HG03095 (cell line): Measurements from ENCODE around the gene EFEMP1.

Source experiments
- ATAC-seq: cut with Tn5 transposase; IDR thresholded peaks from one replicate; pipeline ENCODE4 v1.9.1; 2021; ENCODE audit warnings: moderate library complexity; ENCODE audit not compliant: unreplicated experiment

EFEMP1 gene

GRCh38 chr2:55934337-55934736, 10.8 kb upstream of the EFEMP1 start:
- no peak for ATAC-seq

GRCh38 chr2:55932843-55933242, 9.3 kb upstream of the EFEMP1 start:
- no peak for ATAC-seq

- ATAC-seq: no peak
Measured at GRCh38 chr2:55931281-55931680, 7.7 kb upstream of the EFEMP1 start.

GRCh38 chr2:55929476-55929875, 5.9 kb upstream of the EFEMP1 start:
- ATAC-seq: no peak

- no peak for ATAC-seq
Measured at GRCh38 chr2:55926974-55927373, 3.4 kb upstream of the EFEMP1 start.

- no peak for ATAC-seq
Measured at GRCh38 chr2:55926246-55926645, 2.7 kb upstream of the EFEMP1 start.

GRCh38 chr2:55923982-55924321, 370 bp upstream of the EFEMP1 start:
- no peak for ATAC-seq

- ATAC-seq: no peak
Measured at GRCh38 chr2:55922291-55922907, 1.2 kb downstream of the EFEMP1 start.

GRCh38 chr2:55919574-55919973, 4.0 kb downstream of the EFEMP1 start:
- ATAC-seq: no peak

GRCh38 chr2:55918856-55919255, 4.7 kb downstream of the EFEMP1 start:
- no peak for ATAC-seq

- no peak for ATAC-seq
Measured at GRCh38 chr2:55917713-55918390, 5.7 kb downstream of the EFEMP1 start.

GRCh38 chr2:55917117-55917516, 6.5 kb downstream of the EFEMP1 start:
- ATAC-seq: no peak

GRCh38 chr2:55916473-55917049, 7.0 kb downstream of the EFEMP1 start:
- no peak for ATAC-seq

GRCh38 chr2:55914786-55915185, 8.8 kb downstream of the EFEMP1 start:
- ATAC-seq: no peak

- ATAC-seq: no peak
Measured at GRCh38 chr2:55912926-55913325, 10.7 kb downstream of the EFEMP1 start.

- no peak for ATAC-seq
Measured at GRCh38 chr2:55910077-55910476, 13.5 kb downstream of the EFEMP1 start.

GRCh38 chr2:55907686-55908085, 15.9 kb downstream of the EFEMP1 start:
- no peak for ATAC-seq

- no peak for ATAC-seq
Measured at GRCh38 chr2:55906993-55907392, 16.6 kb downstream of the EFEMP1 start.

GRCh38 chr2:55903727-55904126, 19.9 kb downstream of the EFEMP1 start:
- no peak for ATAC-seq

- no peak for ATAC-seq
Measured at GRCh38 chr2:55902971-55903370, 20.6 kb downstream of the EFEMP1 start.

GRCh38 chr2:55902429-55902828, 21.2 kb downstream of the EFEMP1 start:
- no peak for ATAC-seq

GRCh38 chr2:55901941-55902340, 21.6 kb downstream of the EFEMP1 start:
- no peak for ATAC-seq

GRCh38 chr2:55901322-55901721, 22.3 kb downstream of the EFEMP1 start:
- ATAC-seq: no peak
